ENCODE data around the gene MAGEA8. TPM values are rescaled to one million over a fixed set of nuclear protein-coding genes. Genes with fewer than 3 reads are reported as not detected.

Gene MAGEA8
- total and polyA plus RNA-seq, 4 donors, result not detected

DNA sequence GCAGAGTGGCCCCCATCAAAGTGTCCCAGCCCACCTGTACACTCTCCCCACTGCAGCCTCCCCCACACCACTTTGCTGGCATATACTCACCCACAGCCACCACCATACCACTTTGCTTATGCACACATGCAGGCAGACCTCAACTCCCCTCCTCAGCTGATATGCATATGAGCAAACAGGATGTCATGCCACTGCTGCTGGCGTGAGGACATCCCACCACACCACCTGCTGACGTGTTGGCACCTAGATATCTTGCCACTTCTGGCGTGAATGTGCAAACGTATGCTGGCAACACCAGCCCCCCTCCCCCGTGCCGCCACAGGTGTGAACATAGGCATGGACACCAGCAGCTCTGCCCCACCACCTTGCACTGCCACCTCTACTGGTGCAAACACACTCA, 22.4 kb upstream of the MAGEA8 start:
- TF ChIP-seq, protein P1, sequence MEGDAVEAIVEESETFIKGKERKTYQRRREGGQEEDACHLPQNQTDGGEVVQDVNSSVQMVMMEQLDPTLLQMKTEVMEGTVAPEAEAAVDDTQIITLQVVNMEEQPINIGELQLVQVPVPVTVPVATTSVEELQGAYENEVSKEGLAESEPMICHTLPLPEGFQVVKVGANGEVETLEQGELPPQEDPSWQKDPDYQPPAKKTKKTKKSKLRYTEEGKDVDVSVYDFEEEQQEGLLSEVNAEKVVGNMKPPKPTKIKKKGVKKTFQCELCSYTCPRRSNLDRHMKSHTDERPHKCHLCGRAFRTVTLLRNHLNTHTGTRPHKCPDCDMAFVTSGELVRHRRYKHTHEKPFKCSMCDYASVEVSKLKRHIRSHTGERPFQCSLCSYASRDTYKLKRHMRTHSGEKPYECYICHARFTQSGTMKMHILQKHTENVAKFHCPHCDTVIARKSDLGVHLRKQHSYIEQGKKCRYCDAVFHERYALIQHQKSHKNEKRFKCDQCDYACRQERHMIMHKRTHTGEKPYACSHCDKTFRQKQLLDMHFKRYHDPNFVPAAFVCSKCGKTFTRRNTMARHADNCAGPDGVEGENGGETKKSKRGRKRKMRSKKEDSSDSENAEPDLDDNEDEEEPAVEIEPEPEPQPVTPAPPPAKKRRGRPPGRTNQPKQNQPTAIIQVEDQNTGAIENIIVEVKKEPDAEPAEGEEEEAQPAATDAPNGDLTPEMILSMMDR (IDR thresholded peaks at IDR 0.05; ENCODE audit: control extremely low read depth, extremely low read depth), result no peak
- WGBS, 2 donors, result 80 to 88% methylated on average over 6 of the region's 6 CpGs
- peaks cover 0 to 4% (median 2%) of the 10 kb centered on the region in 3 donors for H3K27me3 ChIP-seq (ENCODE audit: control insufficient read depth in 3 of 3, insufficient read depth in 3 of 3, low read length in 2 of 3)
- H3K4me1 ChIP-seq (ENCODE audit: control insufficient read depth in 5 of 5, insufficient read depth in 5 of 5, low read length in 5 of 5), result no peaks in the 10 kb centered on the region
- H3K9me3 ChIP-seq (ENCODE audit: control insufficient read depth in 4 of 4, insufficient read depth in 3 of 4, low read length in 3 of 4), result peaks cover 0 to 10% (median 4%) of the 10 kb centered on the region in 4 donors
- no peak for DNase-seq
- no peak overlapping the region for H3K9ac ChIP-seq (ENCODE audit: insufficient read depth in 1 of 2, low read length in 2 of 2)
- no peaks in the 10 kb centered on the region for H3K36me3 ChIP-seq (ENCODE audit: control insufficient read depth in 4 of 4, insufficient read depth in 4 of 4, low read length in 4 of 4)
- no peak overlapping the region for H3K4me3 ChIP-seq
- H3K27ac ChIP-seq (ENCODE audit: low read depth in 1 of 2, low read length in 1 of 2), result no peak overlapping the region
- no peak for ATAC-seq (ENCODE audit: insufficient read depth, low FRiP score)

DNA sequence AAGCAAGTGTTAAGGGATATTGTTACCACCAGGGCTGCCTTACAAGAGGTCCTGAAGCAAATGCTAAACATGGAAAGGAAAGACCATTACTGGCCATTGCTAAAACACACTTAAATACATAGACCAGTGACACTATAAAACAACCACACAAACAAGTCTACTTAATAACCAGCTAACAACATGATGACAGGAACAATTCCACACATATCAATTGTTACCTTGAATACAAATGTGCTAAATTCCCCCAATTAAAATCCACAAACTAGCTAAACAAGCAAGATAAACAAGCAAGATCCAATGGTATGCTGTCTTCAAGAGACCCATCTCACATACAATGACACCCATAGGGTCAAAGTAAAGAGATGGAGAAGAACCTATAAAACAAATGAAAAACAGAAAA, 20.5 kb upstream of the MAGEA8 start:
- Histone ChIP-seq H3K36me3 (ENCODE audit: control insufficient read depth in 4 of 4, insufficient read depth in 4 of 4, low read length in 4 of 4) (no peaks in the 10 kb centered on the region), H3K27me3 (ENCODE audit: control insufficient read depth in 3 of 3, insufficient read depth in 3 of 3, low read length in 2 of 3) (peaks cover 0 to 4% (median 0%) of the 10 kb centered on the region in 3 donors), H3K9ac (ENCODE audit: insufficient read depth in 1 of 2, low read length in 2 of 2) (no peak overlapping the region), H3K4me3 (no peak overlapping the region), H3K9me3 (ENCODE audit: control insufficient read depth in 4 of 4, insufficient read depth in 3 of 4, low read length in 3 of 4) (peaks cover 0 to 10% (median 4%) of the 10 kb centered on the region in 4 donors), H3K4me1 (ENCODE audit: control insufficient read depth in 5 of 5, insufficient read depth in 5 of 5, low read length in 5 of 5) (no peaks in the 10 kb centered on the region), H3K27ac (ENCODE audit: low read depth in 1 of 2, low read length in 1 of 2) (no peak overlapping the region)
- TF ChIP-seq, protein P1 (IDR thresholded peaks at IDR 0.05; ENCODE audit: control extremely low read depth, extremely low read depth), result no peak
- ATAC-seq (ENCODE audit: insufficient read depth, low FRiP score) (no peak), DNase-seq (no peak)

DNA sequence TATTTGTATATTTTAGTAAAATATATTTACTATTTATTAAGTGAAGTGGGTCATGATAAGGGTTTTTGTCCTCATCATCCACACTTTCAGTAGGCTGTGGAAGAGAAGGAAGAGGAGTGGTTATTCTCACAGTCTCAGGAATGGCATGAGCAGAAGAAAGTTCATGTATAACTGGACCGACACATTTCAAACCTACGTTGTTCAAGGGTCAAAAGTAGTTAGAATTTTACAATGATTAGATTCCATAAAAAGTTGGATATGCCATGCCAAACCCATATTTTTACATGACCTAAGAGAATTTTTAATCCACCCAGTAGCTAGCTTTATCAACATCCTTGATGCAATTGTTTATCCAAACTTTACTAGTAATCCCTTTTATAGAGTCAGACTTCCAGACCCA, 15.6 kb upstream of the MAGEA8 start:
- Histone ChIP-seq H3K4me1 (ENCODE audit: control insufficient read depth in 5 of 5, insufficient read depth in 5 of 5, low read length in 5 of 5) (no peaks in the 10 kb centered on the region), H3K4me3 (no peak overlapping the region), H3K27ac (ENCODE audit: low read depth in 1 of 2, low read length in 1 of 2) (no peak overlapping the region), H3K27me3 (ENCODE audit: control insufficient read depth in 3 of 3, insufficient read depth in 3 of 3, low read length in 2 of 3) (no peaks in the 10 kb centered on the region), H3K9me3 (ENCODE audit: control insufficient read depth in 4 of 4, insufficient read depth in 3 of 4, low read length in 3 of 4) (peaks cover 0 to 4% (median under 1%) of the 10 kb centered on the region in 4 donors), H3K36me3 (ENCODE audit: control insufficient read depth in 4 of 4, insufficient read depth in 4 of 4, low read length in 4 of 4) (no peaks in the 10 kb centered on the region), H3K9ac (ENCODE audit: insufficient read depth in 1 of 2, low read length in 2 of 2) (no peak overlapping the region)
- no peak for ATAC-seq (ENCODE audit: insufficient read depth, low FRiP score)
- DNase-seq, result no peak
- WGBS, 2 donors, result 83 to 97% methylated on average over 2 of the region's 2 CpGs
- TF ChIP-seq, protein P1 (IDR thresholded peaks at IDR 0.05; ENCODE audit: control extremely low read depth, extremely low read depth), result no peak

DNA sequence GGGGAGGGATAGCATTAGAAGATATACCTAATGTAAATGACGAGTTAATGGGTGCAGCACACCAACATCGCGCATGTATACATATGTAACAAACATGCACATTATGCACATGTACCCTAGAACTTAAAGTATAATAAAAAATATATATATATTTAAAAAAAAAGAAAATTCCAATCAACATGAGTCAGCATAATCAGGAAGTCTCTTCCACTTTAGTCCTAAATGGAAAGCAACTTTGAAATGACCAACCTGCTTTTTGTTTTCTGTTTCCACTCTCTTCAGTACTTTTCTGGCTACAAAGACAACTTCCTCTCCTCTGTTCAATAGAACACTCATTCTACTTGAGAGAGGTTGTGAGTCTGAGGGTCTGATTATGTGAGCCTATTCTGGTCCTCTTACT, 13.5 kb upstream of the MAGEA8 start:
- H3K27me3 ChIP-seq (ENCODE audit: control insufficient read depth in 3 of 3, insufficient read depth in 3 of 3, low read length in 2 of 3), result no peaks in the 10 kb centered on the region
- DNase-seq (no peak), ATAC-seq (ENCODE audit: insufficient read depth, low FRiP score) (no peak)
- no peaks in the 10 kb centered on the region for H3K36me3 ChIP-seq (ENCODE audit: control insufficient read depth in 4 of 4, insufficient read depth in 4 of 4, low read length in 4 of 4)
- H3K9ac ChIP-seq (ENCODE audit: insufficient read depth in 1 of 2, low read length in 2 of 2), result no peak overlapping the region
- no peak overlapping the region for H3K4me3 ChIP-seq
- H3K9me3 ChIP-seq (ENCODE audit: control insufficient read depth in 4 of 4, insufficient read depth in 3 of 4, low read length in 3 of 4), result peaks cover 0 to 6% (median 2%) of the 10 kb centered on the region in 4 donors
- WGBS, 2 donors, result 84 to 91% methylated on average over 3 of the region's 3 CpGs
- TF ChIP-seq, protein P1 (IDR thresholded peaks at IDR 0.05; ENCODE audit: control extremely low read depth, extremely low read depth), result no peak
- H3K27ac ChIP-seq (ENCODE audit: low read depth in 1 of 2, low read length in 1 of 2), result no peak overlapping the region
- H3K4me1 ChIP-seq (ENCODE audit: control insufficient read depth in 5 of 5, insufficient read depth in 5 of 5, low read length in 5 of 5), result no peaks in the 10 kb centered on the region

Measured in lung (tissue), 12 donors.